Embryonic facial prominence (tissue), 1 donor: ENCODE data around the gene C9orf50.
"Not testable (repeated sequence)": the region's sequence is repeated elsewhere in the genome, so short reads cannot be mapped to it uniquely, and the experiment has no call there.

Experiments
- DNase-seq: peaks from one replicate; pipeline ENCODE4 v3.0.0-alpha.2; 2016; ENCODE audit errors: extremely low spot score

The C9orf50 gene, protein sequence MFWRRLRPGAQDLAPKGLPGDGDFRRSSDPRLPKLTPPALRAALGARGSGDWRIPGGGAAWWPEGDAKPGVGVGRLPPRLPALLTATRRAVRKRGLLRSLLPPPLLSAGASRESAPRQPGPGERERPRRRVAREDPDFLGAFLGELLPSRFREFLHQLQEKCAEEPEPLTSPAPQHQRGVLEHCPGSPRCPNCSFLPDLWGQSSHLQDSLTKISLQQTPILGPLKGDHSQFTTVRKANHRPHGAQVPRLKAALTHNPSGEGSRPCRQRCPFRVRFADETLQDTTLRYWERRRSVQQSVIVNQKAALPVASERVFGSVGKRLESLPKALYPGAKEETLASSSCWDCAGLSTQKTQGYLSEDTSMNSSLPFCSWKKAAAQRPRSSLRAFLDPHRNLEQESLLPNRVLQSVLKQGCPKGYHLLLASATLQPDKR

DNA sequence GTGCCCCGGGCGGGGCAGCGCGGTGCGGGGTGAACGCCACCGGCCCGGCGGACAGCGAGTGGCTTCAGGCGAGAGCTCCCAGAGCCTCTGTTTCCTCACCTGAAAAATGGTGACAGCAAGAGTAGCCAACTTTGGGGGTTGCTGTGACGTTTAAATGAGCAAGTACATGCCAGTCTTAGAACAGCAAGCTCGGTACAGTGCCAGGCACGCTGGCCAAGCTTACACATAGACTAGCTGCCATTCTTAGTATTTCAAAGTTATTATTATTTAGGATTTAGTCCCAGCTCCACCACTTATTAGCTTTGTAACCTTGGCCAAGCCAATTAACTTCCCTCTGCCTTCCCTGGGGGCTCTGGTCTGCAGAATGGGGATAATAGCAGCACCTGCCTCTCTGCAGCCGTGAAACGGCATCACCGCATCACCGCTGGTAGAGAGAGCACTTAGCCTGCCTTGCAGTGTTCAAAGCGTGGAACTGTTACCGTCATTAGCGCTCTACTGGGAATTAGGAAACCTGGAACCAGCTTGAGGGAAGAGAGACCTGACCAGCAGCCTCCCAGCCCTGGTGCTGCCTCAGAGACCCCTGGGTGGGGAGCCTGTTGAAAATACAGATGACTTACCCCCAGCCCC, at the start of gene C9orf50:
Gene C9orf50 (minus strand): TSS at position 433 of the 627 bp plus-strand sequence. CDS start 527 bp downstream, outside the sequence.
- DNase-seq, result no peak

DNA sequence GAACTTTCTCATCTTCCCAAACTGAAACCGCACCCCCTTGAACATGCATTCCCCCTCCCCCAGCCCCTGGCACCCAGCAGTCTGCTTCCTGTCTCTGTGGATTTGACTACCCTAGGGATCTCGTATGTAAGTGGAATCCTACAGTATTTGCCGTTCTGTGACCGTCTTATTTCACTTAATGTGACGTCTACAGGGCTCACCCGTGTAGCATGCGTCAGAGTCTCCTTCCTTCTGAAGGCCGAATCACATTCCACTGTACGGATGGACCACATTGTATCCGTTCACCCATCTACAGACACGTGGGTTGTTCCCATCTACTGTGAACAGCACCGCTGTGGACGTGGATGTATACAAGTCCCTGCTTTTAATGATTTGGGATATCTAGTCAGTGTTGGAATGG, 49.0 kb upstream of the C9orf50 start:
- no peak for DNase-seq

GRCh38 chr9:129669141-129669718, 48.3 kb upstream of the C9orf50 start:
- no peak for DNase-seq

GRCh38 chr9:129667850-129668249, 46.9 kb upstream of the C9orf50 start:
- DNase-seq, result no peak

DNA sequence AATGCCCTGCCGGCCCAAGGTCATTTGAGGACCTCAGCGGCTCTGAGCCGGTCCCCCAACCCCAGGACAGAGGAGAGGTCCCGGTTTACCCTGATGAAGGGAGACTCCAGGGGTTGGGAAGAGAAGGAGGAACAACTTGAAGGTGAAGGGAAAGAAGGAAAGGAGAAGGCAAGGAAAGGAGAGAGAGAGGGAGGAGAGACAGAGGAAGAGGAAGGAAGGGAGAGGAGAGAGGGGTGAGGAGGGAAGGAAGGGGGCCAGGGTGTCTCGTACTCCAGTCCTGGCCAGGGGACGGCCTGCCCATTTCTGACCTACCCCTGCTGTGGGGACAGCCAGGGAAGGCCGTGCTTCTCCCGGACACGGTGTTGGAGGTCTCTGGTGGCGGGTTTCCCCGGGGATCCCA, 46.5 kb upstream of the C9orf50 start:
- DNase-seq, result no peak

DNA sequence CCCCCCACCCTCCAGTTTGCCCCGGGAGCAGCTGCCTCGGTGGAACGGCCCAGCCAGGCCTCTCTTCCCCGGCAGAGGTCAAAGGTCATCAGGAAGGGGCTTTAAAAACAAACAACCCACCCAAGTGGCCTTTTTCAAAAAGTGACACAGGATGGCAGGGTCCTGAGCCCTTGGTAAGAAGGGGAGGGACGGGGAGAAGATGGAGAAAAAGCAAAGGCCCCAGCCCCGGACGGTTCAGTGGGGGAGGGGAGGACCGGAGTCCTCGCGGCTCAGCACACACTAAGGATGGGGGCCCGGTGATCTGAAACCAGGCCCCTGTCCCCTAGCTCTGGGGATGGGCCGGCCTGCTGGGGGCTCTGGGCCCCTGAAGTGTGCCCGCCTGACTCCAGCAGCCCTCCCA, 45.7 kb upstream of the C9orf50 start:
- no peak for DNase-seq

GRCh38 chr9:129665814-129666520, 45.1 kb upstream of the C9orf50 start:
- DNase-seq, result no peak

GRCh38 chr9:129665389-129665775, 44.5 kb upstream of the C9orf50 start, which contains the start of gene PRRX2:
PRRX2 (plus strand) TSS chr9:129665647; CDS start chr9:129665868, 221 bp downstream.
- peak; percentile 71 for DNase-seq

- no peak for DNase-seq
Measured at GRCh38 chr9:129664746-129665388, 44.0 kb upstream of the C9orf50 start.

DNA sequence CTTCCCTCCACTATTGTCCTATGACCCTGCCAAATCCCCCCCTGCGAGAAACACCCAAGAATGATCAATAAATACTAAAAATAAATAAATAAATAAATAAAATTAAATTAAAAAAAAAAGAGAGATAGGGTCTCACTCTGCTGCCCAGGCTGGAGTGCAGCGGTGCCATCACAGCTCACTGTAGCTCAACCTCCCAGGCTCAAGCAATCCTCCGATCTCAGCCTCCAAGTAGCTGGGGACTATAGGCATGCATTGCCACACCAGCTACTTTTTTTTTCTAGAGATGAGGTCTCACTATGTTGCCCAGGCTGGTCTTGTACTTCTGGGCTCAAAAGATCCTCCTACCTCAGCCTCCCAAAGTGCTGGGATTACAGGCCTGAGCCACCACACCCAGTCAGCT, 41.3 kb upstream of the C9orf50 start:
- not testable (repeated sequence) for DNase-seq

- DNase-seq, result no peak
Measured at GRCh38 chr9:129661029-129661428, 40.1 kb upstream of the C9orf50 start.

GRCh38 chr9:129656795-129657390, 36.0 kb upstream of the C9orf50 start:
- no peak for DNase-seq

- DNase-seq, result no peak
Measured at GRCh38 chr9:129655696-129656095, 34.8 kb upstream of the C9orf50 start.

DNA sequence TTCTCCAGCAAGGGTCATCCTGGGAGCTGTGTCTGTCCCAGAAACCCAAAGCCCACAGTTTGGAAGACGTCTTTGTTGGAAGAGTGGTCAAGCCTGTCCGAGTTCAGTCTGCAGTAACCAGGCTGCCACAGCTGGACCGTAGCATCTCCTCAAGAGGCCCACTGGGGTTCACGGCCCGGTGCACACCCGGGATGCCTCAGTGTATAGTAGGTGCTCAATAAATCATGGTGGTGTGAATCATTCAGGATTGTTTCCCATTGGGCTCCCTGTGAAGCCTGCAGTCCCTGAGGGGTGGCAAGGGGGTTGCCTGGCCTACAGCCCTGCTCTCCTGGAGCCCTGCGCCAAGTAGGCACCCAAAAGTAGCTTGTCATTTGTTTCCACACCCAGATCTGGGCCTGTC, 34.3 kb upstream of the C9orf50 start:
- DNase-seq, result no peak

DNA sequence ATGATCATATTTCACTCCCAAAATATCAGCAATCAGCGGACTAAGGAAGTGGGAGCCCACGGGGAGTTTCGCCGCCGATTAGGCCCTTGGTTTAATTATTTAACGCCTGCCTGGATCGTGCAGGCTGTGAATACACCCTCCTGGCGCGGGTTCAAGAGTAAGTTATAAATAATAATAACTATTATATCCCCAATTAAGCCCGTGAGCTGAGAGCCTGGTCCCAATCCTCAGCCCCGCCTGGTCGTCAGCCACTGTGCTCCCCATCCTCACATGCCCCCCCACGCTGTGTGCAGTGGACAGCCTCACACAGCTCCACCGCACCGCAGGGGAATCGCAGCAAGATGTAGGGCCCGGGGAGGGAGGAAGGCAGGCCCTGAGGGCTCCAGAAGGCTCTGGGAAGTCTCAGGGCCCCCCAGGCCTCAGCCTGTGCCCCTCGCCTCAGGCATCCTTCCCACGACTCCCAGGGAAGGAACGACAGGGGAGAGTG, 33.7 kb upstream of the C9orf50 start:
- no peak for DNase-seq

GRCh38 chr9:129653823-129654553, 33.1 kb upstream of the C9orf50 start:
- DNase-seq, result no peak

DNA sequence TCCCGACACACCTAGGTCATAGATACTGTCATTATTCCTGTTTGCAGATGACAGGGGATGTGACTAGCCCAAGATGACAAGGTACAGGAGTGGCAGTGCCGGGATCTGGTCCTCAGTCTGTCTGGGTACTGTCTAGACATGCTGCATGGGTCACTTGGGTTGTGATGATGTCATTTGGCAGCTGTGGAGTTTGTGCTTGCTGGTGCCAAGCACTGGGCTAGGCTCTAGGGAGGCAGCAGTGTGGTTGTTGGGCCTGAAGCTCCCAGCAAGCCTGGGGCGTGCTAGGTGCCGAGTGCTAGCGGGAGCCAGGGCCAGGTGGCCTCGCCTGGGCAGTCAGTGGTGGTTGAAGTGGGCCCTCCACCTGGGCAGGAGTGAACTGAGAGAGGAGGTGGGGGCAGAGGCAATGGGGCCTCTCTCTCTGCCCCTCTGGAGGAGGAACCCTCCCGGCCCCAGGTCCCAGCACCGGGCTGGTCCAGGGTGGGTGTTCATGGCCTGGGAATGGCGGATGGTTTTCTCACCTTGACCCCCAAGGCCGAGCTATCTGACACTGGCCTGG, 29.9 kb upstream of the C9orf50 start:
- no peak for DNase-seq

- peak; percentile 86 for DNase-seq
Measured at GRCh38 chr9:129649726-129650679, 29.1 kb upstream of the C9orf50 start.

DNA sequence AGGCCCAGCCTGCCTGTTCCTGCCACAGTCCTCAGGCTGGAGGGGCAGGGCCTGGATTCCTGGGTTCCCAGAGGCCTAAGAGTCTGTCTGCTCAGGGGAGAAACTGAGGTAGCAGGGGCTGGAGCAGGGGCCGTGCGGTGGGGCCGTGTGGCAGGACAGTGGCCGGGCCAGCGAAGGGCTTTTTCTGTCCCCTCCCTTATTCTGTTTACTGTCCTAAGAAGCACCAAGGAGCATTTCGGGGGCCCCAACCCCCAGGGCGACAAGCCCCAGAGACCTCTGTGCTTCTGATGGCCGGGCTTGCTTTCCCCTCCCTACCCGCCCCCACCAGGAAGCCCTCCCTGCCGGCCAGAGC, 27.8 kb upstream of the C9orf50 start:
- DNase-seq, result no peak
